Activated CD4-positive, alpha-beta T cell treated with anti-CD3 and anti-CD28 coated beads, Interleukin-2, amount 50 U/mL, for 24 hours (primary cell): ENCODE measurements around the gene DUS4L.

Experiments
- DNase-seq, 2 donors: peaks; one replicate each; pipeline ENCODE4 v3.0.0-alpha.2; 2020; ENCODE audit warnings: low read depth in 1 of 2, low spot score in 1 of 2

Gene DUS4L

DNA sequence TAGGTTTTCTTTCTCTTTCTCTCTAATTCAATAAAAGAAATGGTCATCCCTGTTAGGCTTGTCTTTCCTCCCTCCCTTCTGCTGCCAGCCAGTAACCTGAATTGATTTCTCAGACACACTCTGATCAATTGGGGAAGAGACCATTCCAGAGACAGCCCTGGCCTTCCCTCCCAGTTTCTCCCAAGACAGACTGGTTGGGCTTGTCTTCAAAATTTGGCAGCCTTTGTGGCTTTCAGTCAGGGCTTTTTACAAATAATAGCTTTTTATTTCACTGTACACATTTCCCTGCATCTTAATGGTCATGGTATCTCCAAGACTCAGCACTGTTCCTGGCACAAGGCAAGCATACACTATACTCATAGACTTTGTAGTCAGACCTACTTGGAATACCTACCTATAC lies 50.2 kb downstream of the DUS4L start:
- DNase-seq = no peak

DNA sequence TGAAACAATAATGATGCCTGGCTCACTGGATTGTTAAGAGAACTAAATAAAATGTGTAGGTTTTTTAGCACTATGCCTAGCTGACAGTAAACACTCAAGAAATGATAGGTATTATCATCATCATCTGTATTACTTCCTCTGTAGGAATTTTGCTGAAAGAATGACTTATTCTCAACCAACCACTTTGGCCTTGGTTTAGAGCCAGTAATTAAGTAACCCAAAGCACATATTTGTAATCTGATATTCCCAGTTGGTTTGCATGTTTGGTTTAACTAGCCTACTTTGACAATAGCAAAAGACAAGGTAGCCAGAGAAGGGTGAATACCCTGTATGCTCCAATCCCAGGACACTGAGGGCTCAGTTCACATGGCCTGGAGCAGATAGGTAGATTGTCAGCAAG lies 50.7 kb downstream of the DUS4L start:
- DNase-seq = no peak

DNA sequence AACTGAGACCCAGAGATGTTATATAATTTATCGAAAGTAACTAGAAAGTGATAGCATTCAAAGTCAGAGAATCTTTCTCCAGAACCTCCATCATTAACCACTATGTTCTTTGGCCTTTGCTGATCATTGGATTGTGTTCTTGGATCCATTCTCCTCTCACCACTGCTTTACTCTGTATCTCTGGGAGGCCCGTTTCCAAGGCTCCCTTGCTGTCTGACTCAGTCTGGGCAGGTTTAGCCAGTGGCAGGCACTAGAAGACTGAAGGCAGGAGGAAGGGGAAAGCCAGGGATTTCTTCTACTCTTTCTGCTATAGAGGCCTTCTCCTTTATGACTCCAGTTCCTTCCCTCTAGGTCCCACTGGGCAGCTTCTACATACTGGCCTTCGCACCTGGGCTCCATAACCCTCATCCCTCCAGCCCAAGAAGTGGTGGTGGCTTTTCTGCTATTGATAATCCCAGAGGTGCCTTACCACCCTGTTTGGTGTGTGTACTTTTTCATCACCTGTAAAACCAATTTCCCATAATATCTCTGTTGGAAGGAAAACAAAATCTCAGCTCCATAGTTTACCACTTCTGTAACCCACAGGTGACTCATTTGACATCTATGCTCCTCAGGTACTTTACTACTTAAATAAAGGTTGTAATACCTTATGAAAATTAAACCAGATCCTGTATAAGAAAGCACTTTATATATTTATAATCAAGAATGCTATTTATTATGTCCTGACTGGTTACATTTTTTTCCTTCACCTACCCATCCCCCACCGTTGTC lies 52.3 kb downstream of the DUS4L start:
- no peak for DNase-seq

DNA sequence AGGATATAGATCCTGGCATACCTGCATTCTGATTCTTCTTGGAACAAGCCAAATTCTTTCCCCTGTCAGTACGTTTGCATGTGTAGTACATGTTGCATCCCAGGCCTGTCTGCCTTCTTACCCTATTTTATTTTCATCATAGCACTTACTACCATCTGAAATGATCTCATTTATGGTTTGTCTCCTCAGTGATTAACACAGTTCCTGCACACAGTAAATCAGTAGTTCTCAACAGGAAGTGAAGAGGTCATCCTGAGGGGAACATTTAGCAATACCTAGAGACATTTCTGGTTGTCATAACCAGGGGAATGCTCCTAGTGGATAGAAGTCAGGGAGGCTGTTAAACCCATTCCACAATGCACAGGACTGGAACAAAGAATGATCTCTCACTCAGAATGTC lies 58.7 kb downstream of the DUS4L start:
- no peak for DNase-seq

DNA sequence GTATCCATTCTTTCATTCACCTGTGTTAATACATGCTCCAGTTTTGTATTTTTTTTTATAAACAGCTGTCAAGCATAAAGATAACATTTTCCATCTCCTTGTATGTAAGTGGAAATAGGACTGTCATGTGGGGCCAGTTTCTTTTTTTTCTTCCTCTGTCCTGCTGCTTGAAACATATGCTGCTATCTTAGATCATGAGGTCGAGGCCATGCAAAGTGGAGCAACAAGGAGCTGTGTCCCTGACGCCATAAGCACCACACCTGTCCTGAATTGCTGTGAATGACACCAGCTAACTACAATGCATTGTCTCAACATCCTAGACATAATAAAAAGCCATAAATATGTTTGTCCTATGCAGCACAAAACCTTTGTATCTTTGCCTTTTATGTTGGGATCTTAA lies 59.1 kb downstream of the DUS4L start:
- DNase-seq = no peak

DNA sequence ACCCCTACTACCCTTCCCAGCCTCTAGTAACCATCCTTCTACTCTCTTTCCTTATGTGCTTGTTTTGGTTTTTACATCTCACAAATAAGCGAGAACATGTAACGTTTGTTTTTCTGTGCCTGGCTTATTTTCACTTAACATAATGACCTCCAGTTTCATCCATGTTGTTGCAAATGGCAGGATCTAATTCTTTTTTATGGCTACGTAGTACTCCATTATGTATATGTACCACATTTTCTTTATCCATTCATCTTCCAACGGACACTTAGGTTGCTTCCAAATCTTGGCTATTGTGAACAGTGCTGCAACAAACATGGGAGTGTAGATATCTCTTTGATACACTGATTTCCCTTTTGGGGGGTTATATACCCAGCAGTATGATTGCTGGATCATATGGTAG lies 63.2 kb downstream of the DUS4L start:
- no peak for DNase-seq
